Upper lobe of left lung (tissue), 6 donors: ENCODE data around the gene SESN2. TPM values are rescaled to one million over a fixed set of nuclear protein-coding genes. Genes with fewer than 3 reads are reported as not detected.

Experiments used
- ATAC-seq, 2 donors: fragments of 200-7000 bp; cut with Tn5 transposase; one replicate each; pipeline ENCODE4 v1.9.1; 2022; ENCODE audit warnings: mild to moderate bottlenecking in 2 of 2, moderate library complexity in 2 of 2; ENCODE audit not compliant: low FRiP score in 2 of 2
- DNase-seq, 2 donors: peaks; one replicate each; pipeline ENCODE4 v3.0.0-alpha.2; 2019 to 2020
- H3K27ac ChIP-seq, 4 donors: fragments of 200-600 bp; sonication (generic); one replicate each; pipeline ENCODE4 v1.5.1; 2016 to 2019
- H3K27me3 ChIP-seq, 4 donors: fragments of 200-600 bp; sonication (generic); one replicate each; pipeline ENCODE4 v1.5.1; 2017 to 2019
- H3K36me3 ChIP-seq, 4 donors: fragments of 200-600 bp; sonication (generic); one replicate each; pipeline ENCODE4 v1.5.1; 2016 to 2019
- H3K4me1 ChIP-seq, 4 donors: fragments of 200-600 bp; sonication (generic); one replicate each; pipeline ENCODE4 v1.5.1; 2018 to 2019
- H3K4me3 ChIP-seq, 4 donors: fragments of 200-600 bp; sonication (generic); one replicate each; pipeline ENCODE4 v1.5.1; 2017 to 2019; ENCODE audit warnings: mild to moderate bottlenecking in 2 of 4, moderate library complexity in 1 of 4
- H3K9me3 ChIP-seq, 4 donors: fragments of 200-600 bp; sonication (generic); one replicate each; pipeline ENCODE4 v1.5.1; 2018 to 2019
- CTCF ChIP-seq, 6 experiments: fragments of 450-650 bp in 4 of 6; fragments of 200-600 bp in 2 of 6; sonication (generic) in 2 of 6; IDR thresholded peaks; one replicate each; pipeline ENCODE4 v1.5.1; 2016 to 2019; ENCODE audit warnings: antibody characterized with exemption in 6 of 6
- EP300 ChIP-seq, 4 donors: sonication (generic); formaldehyde crosslinking; IDR thresholded peaks; one replicate each; pipeline ENCODE4 v1.5.1; 2017; ENCODE audit warnings: antibody characterized with exemption in 4 of 4, control low read depth in 2 of 4
- POLR2A ChIP-seq, 4 donors: fragments of 450-650 bp; IDR thresholded peaks; one replicate each; pipeline ENCODE4 v1.5.1; 2016 to 2017; ENCODE audit warnings: antibody characterized with exemption in 4 of 4, mild to moderate bottlenecking in 2 of 4
- POLR2AphosphoS5 ChIP-seq, 2 donors: sonication (generic); formaldehyde crosslinking; IDR thresholded peaks; one replicate each; pipeline ENCODE4 v1.5.1; 2017; ENCODE audit warnings: antibody characterized with exemption in 2 of 2
- WGBS, 2 donors: methylation state at CpG; one replicate each; pipeline ENCODE4 v1.1.5; 2017 to 2018; 5-methylcytosine and 5-hydroxymethylcytosine counted together
- total RNA-seq, 6 donors: library from RNA; depleted of rRNA in 4 of 6; stranded (reverse); fragments of >200 nt in 4 of 6; gene quantifications; one replicate each; pipeline versions ENCODE4 v1.1.0 to v1.2.1, GENCODE V29; 2016 to 2021
- donor health status: DM: no; HTN: no; CAD: no; lungs with moderate emphysema.
- donor health status: DM: no; HTN: yes; CAD: no; lungs with severe emphysema.

Gene SESN2
- total RNA-seq, 6 donors from 2014 or later, result 9.6 to 18.1 (median 14.5) TPM

GRCh38 chr1:28243685-28244311 is 15.5 kb upstream of the SESN2 start:
- H3K27ac ChIP-seq, result peak overlapping the region in 2 of 4 donors; percentile 16 to 54
- no peak overlapping the region for H3K4me3 ChIP-seq
- H3K27me3 ChIP-seq, result no peaks in the 10 kb centered on the region
- H3K36me3 ChIP-seq, result peaks cover 0 to 4% (median 0%) of the 10 kb centered on the region in 4 donors
- WGBS, 2 donors, result 49 to 50% methylated on average over 2 of the region's 2 CpGs
- H3K9me3 ChIP-seq, result no peaks in the 10 kb centered on the region
- no peak for TF ChIP-seq CTCF (IDR thresholded peaks at IDR 0.05)
- no peak for TF ChIP-seq POLR2AphosphoS5 (IDR thresholded peaks at IDR 0.05)
- no peak for TF ChIP-seq POLR2A (IDR thresholded peaks at IDR 0.05)
- TF ChIP-seq EP300 (IDR thresholded peaks at IDR 0.05), result no peak
- H3K4me1 ChIP-seq, result peaks cover 14 to 38% (median 28%) of the 10 kb centered on the region in 4 donors
- no peak for DNase-seq
- no peak for ATAC-seq

GRCh38 chr1:28244549-28245251 is 14.6 kb upstream of the SESN2 start:
- DNase-seq (no peak), ATAC-seq (no peak)
- no peak overlapping the region for H3K4me3 ChIP-seq
- 78 to 79% methylated on average over 11 to 13 of the region's 13 CpGs for WGBS, 2 donors
- H3K27ac ChIP-seq, result peak overlapping the region in 1 of 4 donors; percentile 54
- no peak for TF ChIP-seq CTCF (IDR thresholded peaks at IDR 0.05)
- no peak for TF ChIP-seq POLR2A (IDR thresholded peaks at IDR 0.05)
- TF ChIP-seq POLR2AphosphoS5 (IDR thresholded peaks at IDR 0.05), result no peak
- no peak for TF ChIP-seq EP300 (IDR thresholded peaks at IDR 0.05)
- H3K27me3 ChIP-seq, result no peaks in the 10 kb centered on the region
- H3K9me3 ChIP-seq, result no peaks in the 10 kb centered on the region
- peaks cover 0 to 4% (median 0%) of the 10 kb centered on the region in 4 donors for H3K36me3 ChIP-seq
- peaks cover 23 to 47% (median 37%) of the 10 kb centered on the region in 4 donors for H3K4me1 ChIP-seq

GRCh38 chr1:28246427-28246832 is 12.9 kb upstream of the SESN2 start:
- ATAC-seq, result no peak

GRCh38 chr1:28247612-28248272 is 11.6 kb upstream of the SESN2 start:
- no peak for ATAC-seq
- Histone ChIP-seq H3K9me3 (no peaks in the 10 kb centered on the region), H3K27me3 (no peaks in the 10 kb centered on the region), H3K36me3 (no peaks in the 10 kb centered on the region), H3K4me1 (peaks cover 28 to 65% (median 49%) of the 10 kb centered on the region in 4 donors), H3K4me3 (peak overlapping the region in 3 of 4 donors; percentile 31 to 67 (median 52)), H3K27ac (peak overlapping the region; percentile 78 to 91 (median 87))
- DNase-seq, result no peak
- TF ChIP-seq CTCF (IDR thresholded peaks at IDR 0.05) (no peak), POLR2A (IDR thresholded peaks at IDR 0.05) (no peak), POLR2AphosphoS5 (IDR thresholded peaks at IDR 0.05) (no peak), EP300 (IDR thresholded peaks at IDR 0.05) (no peak)
- 48 to 59% methylated on average over 11 of the region's 11 CpGs for WGBS, 2 donors

More at GRCh38 chr1:28246427-28246832, 12.9 kb upstream of the SESN2 start:
- 4 to 16% methylated on average over 11 of the region's 11 CpGs for WGBS, 2 donors
- no peak for DNase-seq
- Histone ChIP-seq H3K4me3 (peak overlapping the region; percentile 32 to 72 (median 60)), H3K27me3 (no peaks in the 10 kb centered on the region), H3K4me1 (peaks cover 28 to 64% (median 48%) of the 10 kb centered on the region in 4 donors), H3K36me3 (no peaks in the 10 kb centered on the region), H3K27ac (peak overlapping the region; percentile 80 to 91 (median 87)), H3K9me3 (no peaks in the 10 kb centered on the region)
- TF ChIP-seq CTCF (IDR thresholded peaks at IDR 0.05) (no peak), POLR2AphosphoS5 (IDR thresholded peaks at IDR 0.05) (peak in 1 of 2 donors; percentile 60), EP300 (IDR thresholded peaks at IDR 0.05) (no peak)
